Stimulated activated CD4-positive, alpha-beta T cell treated with anti-CD3 and anti-CD28 coated beads, Interleukin-12 subunit alpha, Interleukin-12 subunit beta, amount 100 ng/mL, for 4 hours (primary cell): Measurements from ENCODE around the gene TMEM131.
"Not testable (repeated sequence)": the region's sequence is repeated elsewhere in the genome, so short reads cannot be mapped to it uniquely, and the experiment has no call there.

Experiments
- DNase-seq: peaks from one replicate; pipeline ENCODE4 v3.0.0-alpha.2; 2020

TMEM131 gene

GRCh38 chr2:97985998-97986397, 9.8 kb downstream of the TMEM131 start:
- DNase-seq, result no peak

- no peak for DNase-seq
Measured at GRCh38 chr2:97983698-97984097, 12.1 kb downstream of the TMEM131 start.

- DNase-seq, result no peak
Measured at GRCh38 chr2:97983134-97983533, 12.6 kb downstream of the TMEM131 start.

GRCh38 chr2:97982621-97983020, 13.1 kb downstream of the TMEM131 start:
- no peak for DNase-seq

- no peak for DNase-seq
Measured at GRCh38 chr2:97981961-97982360, 13.8 kb downstream of the TMEM131 start.

- DNase-seq, result no peak
Measured at GRCh38 chr2:97979904-97980303, 15.8 kb downstream of the TMEM131 start.

- no peak for DNase-seq
Measured at GRCh38 chr2:97974471-97974870, 21.3 kb downstream of the TMEM131 start.

GRCh38 chr2:97970293-97971060, 25.3 kb downstream of the TMEM131 start:
- no peak for DNase-seq

GRCh38 chr2:97969081-97970067, 26.4 kb downstream of the TMEM131 start:
- DNase-seq, result no peak

GRCh38 chr2:97967931-97968627, 27.7 kb downstream of the TMEM131 start:
- DNase-seq, result no peak

GRCh38 chr2:97967216-97967592, 28.5 kb downstream of the TMEM131 start:
- no peak for DNase-seq

GRCh38 chr2:97966545-97967215, 29.1 kb downstream of the TMEM131 start:
- DNase-seq, result no peak

GRCh38 chr2:97965116-97965515, 30.6 kb downstream of the TMEM131 start:
- no peak for DNase-seq

- no peak for DNase-seq
Measured at GRCh38 chr2:97963880-97964279, 31.9 kb downstream of the TMEM131 start.

- DNase-seq, result no peak
Measured at GRCh38 chr2:97963079-97963406, 32.7 kb downstream of the TMEM131 start.

- DNase-seq, result no peak
Measured at GRCh38 chr2:97961534-97961933, 34.2 kb downstream of the TMEM131 start.

- DNase-seq, result no peak
Measured at GRCh38 chr2:97958184-97958583, 37.6 kb downstream of the TMEM131 start.

- no peak for DNase-seq
Measured at GRCh38 chr2:97957432-97958183, 38.1 kb downstream of the TMEM131 start.

GRCh38 chr2:97956753-97957152, 39.0 kb downstream of the TMEM131 start:
- not testable (repeated sequence) for DNase-seq

- DNase-seq, result no peak
Measured at GRCh38 chr2:97953853-97954252, 41.9 kb downstream of the TMEM131 start.

GRCh38 chr2:97952357-97952756, 43.4 kb downstream of the TMEM131 start:
- no peak for DNase-seq

GRCh38 chr2:97951155-97951680, 44.5 kb downstream of the TMEM131 start:
- DNase-seq, result no peak
